GM12864 (cell line): ENCODE results near the gene SLC44A4.

ENCODE experiments used
- DNase-seq: peaks from one replicate; pipeline ENCODE4 v3.0.0-alpha.2; 2011; ENCODE audit warnings: low read depth
- H3K4me3 ChIP-seq: 2 replicates; pipeline ENCODE4 v1.5.1; 2011; ENCODE audit warnings: mild to moderate bottlenecking, low read depth, low read length, control low read depth
- TF ChIP-seq, protein P1 (sequence below): IDR thresholded peaks from 2 replicates; pipeline ENCODE4 v1.5.1; 2011; ENCODE audit warnings: low read depth, mild to moderate bottlenecking, moderate library complexity, low read length, control low read depth, inconsistent platforms; ENCODE audit errors: missing control alignments

SLC44A4 gene

DNA sequence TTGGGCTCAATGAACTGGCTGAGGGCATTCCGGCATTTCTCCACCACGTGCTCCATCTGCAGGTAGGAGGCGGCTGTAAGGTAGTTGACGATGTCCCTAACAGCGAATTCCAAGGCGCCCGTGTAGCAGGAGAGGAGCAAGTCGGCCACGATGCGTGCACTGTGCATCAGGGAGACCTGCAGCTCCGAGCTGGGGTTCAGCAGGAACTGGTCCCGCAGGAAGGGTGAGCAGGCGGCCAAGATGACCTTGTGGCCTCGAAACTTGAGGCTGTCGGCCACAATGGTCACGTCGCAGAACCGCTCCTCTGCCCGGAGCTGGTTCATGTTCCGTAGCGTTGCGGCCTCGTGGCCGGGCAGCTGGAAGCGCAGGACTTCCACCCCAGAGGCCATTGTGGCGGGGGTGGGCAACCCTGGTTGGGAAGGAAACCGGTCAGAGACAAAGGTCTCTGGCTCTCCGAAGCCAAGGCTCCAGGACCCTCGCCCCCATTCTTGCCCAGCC is 22.2 kb upstream of the SLC44A4 start:
- H3K4me3 ChIP-seq, result peak overlapping the region; percentile 57
- TF ChIP-seq, protein P1, sequence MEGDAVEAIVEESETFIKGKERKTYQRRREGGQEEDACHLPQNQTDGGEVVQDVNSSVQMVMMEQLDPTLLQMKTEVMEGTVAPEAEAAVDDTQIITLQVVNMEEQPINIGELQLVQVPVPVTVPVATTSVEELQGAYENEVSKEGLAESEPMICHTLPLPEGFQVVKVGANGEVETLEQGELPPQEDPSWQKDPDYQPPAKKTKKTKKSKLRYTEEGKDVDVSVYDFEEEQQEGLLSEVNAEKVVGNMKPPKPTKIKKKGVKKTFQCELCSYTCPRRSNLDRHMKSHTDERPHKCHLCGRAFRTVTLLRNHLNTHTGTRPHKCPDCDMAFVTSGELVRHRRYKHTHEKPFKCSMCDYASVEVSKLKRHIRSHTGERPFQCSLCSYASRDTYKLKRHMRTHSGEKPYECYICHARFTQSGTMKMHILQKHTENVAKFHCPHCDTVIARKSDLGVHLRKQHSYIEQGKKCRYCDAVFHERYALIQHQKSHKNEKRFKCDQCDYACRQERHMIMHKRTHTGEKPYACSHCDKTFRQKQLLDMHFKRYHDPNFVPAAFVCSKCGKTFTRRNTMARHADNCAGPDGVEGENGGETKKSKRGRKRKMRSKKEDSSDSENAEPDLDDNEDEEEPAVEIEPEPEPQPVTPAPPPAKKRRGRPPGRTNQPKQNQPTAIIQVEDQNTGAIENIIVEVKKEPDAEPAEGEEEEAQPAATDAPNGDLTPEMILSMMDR, result no peak
- DNase-seq, result no peak

DNA sequence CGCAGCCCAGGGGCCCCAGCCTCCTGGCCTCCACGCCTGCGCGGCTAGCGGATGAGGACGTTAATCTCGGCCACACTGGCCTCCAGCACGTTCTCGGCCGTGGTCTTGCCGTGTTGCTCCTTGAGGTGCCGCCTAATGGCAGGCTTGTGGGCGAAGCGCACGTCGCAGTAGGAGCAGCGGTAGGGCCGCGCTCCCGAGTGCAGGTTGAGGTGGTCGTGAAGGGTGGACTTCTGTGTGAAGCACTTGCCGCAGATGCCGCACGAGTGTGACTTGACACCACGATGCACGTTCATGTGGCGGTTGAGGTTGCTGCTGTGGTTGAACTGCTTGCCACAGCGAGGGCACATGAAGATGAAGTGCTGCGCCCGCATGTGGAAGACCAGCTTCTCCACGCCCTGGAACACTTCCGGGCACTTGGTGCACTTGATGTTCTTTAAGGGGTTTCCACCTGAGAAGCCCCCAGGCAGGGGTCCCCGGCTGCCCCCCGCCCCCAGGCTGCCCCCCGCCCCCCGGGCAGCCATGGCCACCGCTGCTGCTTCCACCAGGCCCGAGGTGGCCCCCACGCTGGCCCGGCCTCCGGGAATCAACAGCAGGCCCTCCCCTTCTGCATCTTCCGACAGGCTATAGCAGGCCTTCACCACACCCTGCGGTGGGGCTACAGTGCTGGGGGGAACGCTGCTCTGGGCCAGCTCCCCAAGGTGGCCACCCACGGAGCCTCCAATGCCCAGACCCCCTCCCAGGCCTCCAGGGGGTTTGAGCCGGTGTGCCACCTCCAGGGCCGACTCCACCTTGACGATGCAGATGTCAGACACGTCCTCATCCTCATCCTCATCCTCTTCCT is 21.3 kb upstream of the SLC44A4 start:
- TF ChIP-seq, protein P1, result no peak
- no peak overlapping the region for H3K4me3 ChIP-seq
- DNase-seq, result no peak

DNA sequence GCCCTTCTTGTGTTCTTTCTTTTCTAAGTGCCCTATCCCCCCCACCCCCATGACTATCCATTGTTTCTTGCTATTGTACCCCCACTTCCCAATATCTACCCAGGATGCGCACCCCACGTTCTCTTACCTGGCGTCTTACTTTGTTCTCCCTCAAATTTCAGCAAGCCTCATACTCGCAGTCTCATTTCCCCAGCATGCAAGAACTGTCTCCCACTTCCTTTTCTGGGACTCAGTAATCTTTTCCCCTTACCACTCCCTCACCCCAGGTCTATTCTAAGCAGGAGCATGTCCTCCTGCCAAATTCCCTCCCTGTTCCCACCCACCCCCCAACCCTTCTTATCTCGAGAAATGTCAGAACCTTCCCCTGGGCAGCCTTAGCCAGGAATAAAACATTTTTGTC is 20.4 kb upstream of the SLC44A4 start:
- no peak for DNase-seq
- no peak overlapping the region for H3K4me3 ChIP-seq
- TF ChIP-seq, protein P1, result no peak

DNA sequence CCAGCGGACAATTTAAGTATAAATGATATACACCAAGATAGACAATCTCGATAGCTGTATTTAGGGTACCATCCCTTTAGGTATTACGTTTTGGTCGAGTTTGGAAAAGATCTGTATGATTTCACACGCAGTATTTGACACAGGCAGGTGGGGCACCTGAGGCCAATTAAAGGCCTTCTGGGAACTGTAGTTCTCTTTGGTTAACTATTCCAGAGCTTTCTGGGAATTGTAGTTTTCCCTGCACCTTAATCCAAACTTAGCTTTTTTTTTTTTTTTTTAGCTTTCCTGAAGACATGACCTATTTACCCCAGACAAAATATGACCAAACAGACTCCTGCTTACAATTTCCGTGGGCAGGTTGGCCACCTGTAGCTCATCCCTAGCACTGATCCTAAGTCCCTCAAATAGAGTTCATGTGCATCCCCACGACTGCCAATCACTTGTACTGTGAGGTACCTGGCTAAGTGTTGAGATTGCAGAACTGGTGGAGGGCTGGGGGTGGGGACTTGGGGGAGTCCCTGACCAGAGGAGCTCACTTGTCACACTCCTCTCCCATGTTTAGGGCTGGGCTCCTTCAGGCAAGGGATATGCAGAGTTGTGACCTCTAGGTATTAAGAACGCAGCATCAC is 19.7 kb upstream of the SLC44A4 start:
- H3K4me3 ChIP-seq, result peak overlapping the region; percentile 94
- DNase-seq, result no peak
- TF ChIP-seq, protein P1, result no peak

DNA sequence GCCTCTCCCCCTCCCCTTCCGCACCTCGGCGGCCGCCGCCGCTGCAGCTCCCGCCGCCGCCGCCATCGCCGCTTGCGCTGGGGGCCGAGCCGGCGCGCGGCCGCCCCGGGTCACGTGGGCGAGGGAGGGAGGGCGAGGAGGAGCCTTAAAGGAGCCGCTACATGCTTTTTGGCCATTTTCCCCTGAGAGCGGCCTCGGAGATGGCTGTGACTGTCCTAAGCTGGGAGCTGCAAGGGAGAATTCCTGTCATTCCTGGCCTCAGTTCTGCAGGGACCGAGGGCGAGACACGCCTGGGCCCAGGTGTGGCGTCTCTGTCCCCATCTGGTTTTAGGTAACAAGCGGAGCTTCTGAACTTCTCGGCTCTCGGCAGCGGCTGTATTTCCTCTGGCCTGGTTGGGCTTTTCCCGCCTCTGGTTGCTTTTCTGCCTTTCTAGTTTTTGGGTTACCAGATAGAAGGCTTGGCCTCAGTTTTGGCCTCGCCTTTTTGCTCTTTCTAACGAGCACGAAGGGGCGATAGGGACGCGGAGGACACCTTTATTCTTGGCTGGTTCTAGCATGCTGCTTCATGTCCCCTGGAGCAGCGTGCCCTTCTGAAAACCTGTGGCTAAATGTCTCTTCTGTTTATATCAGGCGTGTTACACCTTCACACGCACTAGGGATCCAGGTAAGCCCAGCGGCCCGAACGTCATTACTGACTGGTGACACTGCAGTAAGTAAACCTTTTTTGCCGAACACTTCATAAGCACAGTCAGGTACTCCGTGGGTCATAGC is 19.0 kb upstream of the SLC44A4 start, which contains the start of gene EHMT2:
EHMT2 (minus strand) TSS at position 87 of the 771 bp plus-strand sequence; CDS start at position 66, 21 bp downstream.
- no peak for DNase-seq
- H3K4me3 ChIP-seq, result peak within 1 kb of the TSS; percentile 94
- TF ChIP-seq, protein P1, result peak; percentile 2

DNA sequence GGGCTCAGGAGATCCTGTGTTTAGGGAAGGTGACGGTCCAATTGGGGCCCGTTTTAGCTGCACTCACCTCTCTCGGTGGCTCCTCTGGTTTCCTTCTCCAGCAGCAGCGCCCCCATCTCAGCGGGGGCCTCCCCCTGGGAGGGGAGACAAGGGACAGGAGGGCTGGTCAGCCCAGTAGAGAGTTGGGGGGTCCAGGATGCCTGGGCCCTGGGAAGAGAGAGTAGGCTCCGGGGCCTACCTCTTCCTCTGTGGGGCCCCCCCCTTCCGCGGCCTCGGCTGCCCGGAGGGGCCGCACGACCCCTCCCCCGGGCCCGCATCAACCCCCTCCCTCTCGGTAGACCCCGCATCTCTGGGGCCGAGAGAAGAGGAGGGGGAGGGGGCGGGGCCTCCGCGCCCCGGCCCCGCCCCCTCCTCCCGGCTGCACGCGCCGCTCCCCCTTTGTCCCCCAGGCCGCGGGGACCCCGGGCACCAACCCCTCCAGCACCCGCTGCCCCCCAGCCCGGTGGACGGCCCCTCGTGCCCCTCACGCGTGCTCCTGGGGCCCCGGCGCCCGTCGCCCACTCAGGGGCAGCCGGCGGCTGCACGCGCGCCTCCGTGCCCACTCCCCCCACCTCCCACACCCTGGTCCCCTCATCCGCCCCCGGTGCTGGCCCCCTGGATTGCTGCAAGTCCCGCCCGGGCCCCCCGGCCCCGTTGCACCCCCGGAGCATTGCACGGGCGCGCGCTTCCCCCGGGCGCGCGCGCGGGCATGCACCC is 18.2 kb upstream of the SLC44A4 start:
- TF ChIP-seq, protein P1, result no peak
- peak overlapping the region; percentile 94 for H3K4me3 ChIP-seq
- no peak for DNase-seq
